GM12872 (cell line): ENCODE data around the gene ACACA.
A peak's percentile ranks its signal among the peaks of the same experiment; 100 is the strongest.

Source experiments
- CTCF ChIP-seq: IDR thresholded peaks from 3 replicates; pipeline ENCODE4 v1.5.1; 2011; ENCODE audit warnings: low read depth, mild to moderate bottlenecking, low read length, moderate library complexity; ENCODE audit not compliant: insufficient read depth

Gene ACACA

GRCh38 chr17:37197336-37197735 lies 209.3 kb downstream of the ACACA start:
- TF ChIP-seq CTCF, result no peak

GRCh38 chr17:37194208-37194607 lies 212.4 kb downstream of the ACACA start:
- peak; percentile 16; the same call in 1 of the 3 replicates for TF ChIP-seq CTCF

GRCh38 chr17:37191219-37191618 lies 215.4 kb downstream of the ACACA start:
- no peak for TF ChIP-seq CTCF

- TF ChIP-seq CTCF, result peak; percentile 23; the same call in 1 of the 3 replicates
These were observed 216.1 kb downstream of the ACACA start for GRCh38 chr17:37190493-37190892.

GRCh38 chr17:37188157-37188556 lies 218.5 kb downstream of the ACACA start:
- no peak for TF ChIP-seq CTCF

GRCh38 chr17:37187262-37187661 lies 219.4 kb downstream of the ACACA start:
- TF ChIP-seq CTCF, result no peak

GRCh38 chr17:37182786-37183465 lies 223.7 kb downstream of the ACACA start:
- TF ChIP-seq CTCF, result no peak
